GM23248 (cell line): ENCODE results near the gene HSP90AB1. TPM values are rescaled to one million over a fixed set of nuclear protein-coding genes. Genes with fewer than 3 reads are reported as not detected.

Experiments
- DNase-seq: peaks from one replicate; pipeline ENCODE4 v3.0.0-alpha.2; 2015
- H2AFZ ChIP-seq: fragments of 200-600 bp; sonication (generic); 2 replicates; pipeline ENCODE4 v1.6.1; 2016; ENCODE audit warnings: antibody characterized with exemption
- H3F3A ChIP-seq: fragments of 200-600 bp; sonication (generic); 2 replicates; pipeline ENCODE4 v1.6.1; 2016; ENCODE audit warnings: mild to moderate bottlenecking, antibody characterized with exemption, mixed run types; ENCODE audit not compliant: insufficient read depth
- H3K27ac ChIP-seq: fragments of 200-600 bp; sonication (generic); 2 replicates; pipeline ENCODE4 v1.5.1; 2016; ENCODE audit warnings: mild to moderate bottlenecking
- H3K27me3 ChIP-seq: fragments of 200-600 bp; sonication (generic); replicated peaks from 2 replicates; pipeline ENCODE4 v1.6.1; 2016; ENCODE audit warnings: mild to moderate bottlenecking; ENCODE audit not compliant: insufficient read depth
- H3K36me3 ChIP-seq: fragments of 200-600 bp; sonication (generic); 2 replicates; pipeline ENCODE4 v1.6.1; 2016; ENCODE audit warnings: low read depth, mild to moderate bottlenecking
- H3K4me1 ChIP-seq: fragments of 200-600 bp; sonication (generic); 2 replicates; pipeline ENCODE4 v1.6.1; 2016; ENCODE audit warnings: mild to moderate bottlenecking; ENCODE audit not compliant: insufficient read depth
- H3K4me2 ChIP-seq: fragments of 200-600 bp; sonication (generic); one replicate; pipeline ENCODE4 v1.6.1; 2016; ENCODE audit warnings: mild to moderate bottlenecking; ENCODE audit not compliant: unreplicated experiment
- H3K4me3 ChIP-seq: fragments of 200-600 bp; sonication (generic); 2 replicates; pipeline ENCODE4 v1.5.1; 2016; ENCODE audit warnings: mild to moderate bottlenecking
- H3K79me2 ChIP-seq: fragments of 200-600 bp; sonication (generic); 2 replicates; pipeline ENCODE4 v1.6.1; 2016; ENCODE audit warnings: mild to moderate bottlenecking; ENCODE audit not compliant: insufficient read depth
- H3K9ac ChIP-seq: fragments of 200-600 bp; sonication (generic); 2 replicates; pipeline ENCODE4 v1.6.1; 2016; ENCODE audit warnings: mild to moderate bottlenecking
- H3K9me2 ChIP-seq: fragments of 200-600 bp; sonication (generic); 2 replicates; pipeline ENCODE4 v1.6.1; 2016; ENCODE audit warnings: mixed run types, mild to moderate bottlenecking, moderate library complexity; ENCODE audit not compliant: insufficient read depth
- H3K9me3 ChIP-seq: fragments of 200-600 bp; sonication (generic); one replicate; pipeline ENCODE4 v1.6.1; 2017; ENCODE audit warnings: low read depth
- H4K20me1 ChIP-seq: fragments of 200-600 bp; sonication (generic); 2 replicates; pipeline ENCODE4 v1.6.0; 2016; ENCODE audit not compliant: insufficient read depth
- EZH2 ChIP-seq: fragments of 200-600 bp; sonication (generic); IDR thresholded peaks from 2 replicates; pipeline ENCODE4 v1.6.1; 2018; ENCODE audit warnings: antibody characterized with exemption, mild to moderate bottlenecking; ENCODE audit not compliant: insufficient read depth, poor library complexity, severe bottlenecking
- EZH2phosphoT487 ChIP-seq: fragments of 200-600 bp; sonication (generic); IDR thresholded peaks from 2 replicates; pipeline ENCODE4 v1.6.1; 2018; ENCODE audit warnings: antibody characterized with exemption, moderate library complexity, mild to moderate bottlenecking, low read depth; ENCODE audit not compliant: insufficient read depth
- WGBS, 2 experiments: methylation state at CpG; one replicate each; pipeline ENCODE4 v1.1.6; 2015 to 2017; ENCODE audit warnings: low lambda C conversion rate in 2 of 2, low coverage in 1 of 2; ENCODE audit errors: missing lambda C conversion rate in 2 of 2; 5-methylcytosine and 5-hydroxymethylcytosine counted together
- in situ Hi-C: fragments of 300-500 bp; cut with MboI; formaldehyde crosslinking; loops from 2 replicates; pipeline ENCODE4 v1.15.0; 2020
- polyA plus RNA-seq: library from polyadenylated mRNA; unstranded; fragments of >200 nt; fragmentation: Nextera tagmentation; extraction: Ambion mirVana; gene quantifications from 2 replicates; pipeline ENCODE4 v1.2.1, GENCODE V29; 2016
- total RNA-seq: library from RNA; depleted of rRNA; stranded (reverse); fragments of >200 nt; shearing (Covaris generic); gene quantifications from 2 replicates; pipeline ENCODE4 v1.2.3, GENCODE V29; 2014

The HSP90AB1 gene
- total and polyA plus RNA-seq, 2 experiments from 2014 or later: 392 to 732 TPM

DNA sequence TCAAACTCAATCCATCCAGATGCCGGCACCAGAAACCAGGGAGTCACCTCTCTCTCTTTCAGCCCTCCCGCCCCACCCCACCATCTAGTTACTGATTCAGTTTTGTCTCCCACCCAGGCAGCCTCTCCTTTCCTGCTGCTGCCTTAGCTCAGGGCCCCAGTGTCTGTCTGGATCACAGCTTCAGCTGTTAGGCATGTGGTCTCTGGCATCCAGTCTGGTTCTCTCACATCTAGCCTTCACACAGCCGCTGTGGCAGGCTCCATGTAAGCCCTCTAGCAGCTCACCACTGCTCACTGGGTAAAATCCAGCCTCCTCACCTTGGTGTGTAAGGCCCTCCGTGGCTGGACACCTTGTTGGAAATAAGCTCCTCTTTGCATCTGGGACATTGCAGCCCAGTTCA lies 44.9 kb downstream of the HSP90AB1 start:
- no peak overlapping the region for H3K4me3 ChIP-seq
- no peak overlapping the region for H3K9ac ChIP-seq
- H3F3A ChIP-seq: no peaks in the 10 kb centered on the region
- DNase-seq: no peak
- TF ChIP-seq EZH2phosphoT487 (no peak), EZH2 (no peak)
- H3K36me3 ChIP-seq: no peaks in the 10 kb centered on the region
- no peaks in the 10 kb centered on the region for H4K20me1 ChIP-seq
- H3K4me2 ChIP-seq: no peak overlapping the region
- in situ Hi-C loops: no loop called here
- no peaks in the 10 kb centered on the region for H3K4me1 ChIP-seq
- H2AFZ ChIP-seq: no peak overlapping the region
- H3K79me2 ChIP-seq: no peaks in the 10 kb centered on the region
- no peaks in the 10 kb centered on the region for H3K9me3 ChIP-seq
- H3K9me2 ChIP-seq: no peaks in the 10 kb centered on the region
- no peak overlapping the region for H3K27ac ChIP-seq
- WGBS, 2 experiments: 0 to 4% methylated on average over 4 of the region's 4 CpGs
- peaks cover 70% of the 10 kb centered on the region for H3K27me3 ChIP-seq

DNA sequence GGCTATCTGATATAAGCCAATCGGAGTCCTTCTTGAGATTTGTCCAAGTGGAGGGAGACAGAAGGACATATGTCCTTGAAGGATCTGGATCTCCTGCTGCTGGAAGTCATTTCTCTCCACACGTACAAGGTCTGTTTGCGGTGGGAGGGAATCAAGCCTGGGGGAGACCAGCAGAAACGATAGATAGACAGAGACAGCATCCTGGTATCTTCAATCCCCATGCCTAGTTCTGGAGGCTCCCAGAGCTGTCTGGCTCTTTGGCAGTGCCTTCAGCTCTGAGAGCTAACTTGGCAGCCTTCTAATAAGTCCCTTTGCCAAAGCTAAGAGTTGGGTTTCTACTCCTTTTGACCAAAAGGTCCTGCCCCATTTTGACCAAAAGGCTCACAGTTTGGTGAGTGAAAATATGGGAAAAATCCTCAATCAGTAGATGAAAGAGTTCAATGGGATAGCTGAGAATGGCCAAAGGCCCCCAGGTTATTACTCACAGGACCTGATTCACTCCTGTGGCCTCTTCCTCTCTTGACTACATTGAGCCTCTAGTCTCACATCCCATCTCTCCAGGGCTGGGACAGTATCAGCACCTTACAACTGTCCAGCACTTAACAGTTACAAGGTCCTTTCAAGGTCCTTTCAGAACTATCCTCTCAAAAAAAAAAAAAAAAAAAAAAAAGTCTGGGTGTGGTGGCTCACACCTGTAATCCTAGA lies 45.9 kb downstream of the HSP90AB1 start:
- no peaks in the 10 kb centered on the region for H3K4me1 ChIP-seq
- H3F3A ChIP-seq: no peaks in the 10 kb centered on the region
- no peak overlapping the region for H3K4me2 ChIP-seq
- H3K9me3 ChIP-seq: no peaks in the 10 kb centered on the region
- no peak overlapping the region for H3K4me3 ChIP-seq
- peaks cover 77% of the 10 kb centered on the region for H3K27me3 ChIP-seq
- no peak overlapping the region for H3K9ac ChIP-seq
- no peak overlapping the region for H2AFZ ChIP-seq
- TF ChIP-seq EZH2phosphoT487 (no peak), EZH2 (no peak)
- H3K79me2 ChIP-seq: no peaks in the 10 kb centered on the region
- no peak for DNase-seq
- no peaks in the 10 kb centered on the region for H3K9me2 ChIP-seq
- no peak overlapping the region for H3K27ac ChIP-seq
- H4K20me1 ChIP-seq: no peaks in the 10 kb centered on the region
- in situ Hi-C loops: no loop called here
- 45 to 57% methylated on average over 4 of the region's 4 CpGs for WGBS, 2 experiments
- H3K36me3 ChIP-seq: no peaks in the 10 kb centered on the region

GRCh38 chr6:44294832-44295791 lies 48.2 kb downstream of the HSP90AB1 start:
- Histone ChIP-seq H3K27ac (no peak overlapping the region), H3K9ac (no peak overlapping the region), H4K20me1 (no peaks in the 10 kb centered on the region), H3K36me3 (no peaks in the 10 kb centered on the region; the same call in 1 of the 2 replicates), H3F3A (peaks cover 6% of the 10 kb centered on the region; the same call in 1 of the 2 replicates), H3K79me2 (no peaks in the 10 kb centered on the region), H3K4me1 (no peaks in the 10 kb centered on the region), H2AFZ (no peak overlapping the region), H3K4me2 (no peak overlapping the region), H3K9me3 (no peaks in the 10 kb centered on the region), H3K27me3 (peaks cover 69% of the 10 kb centered on the region), H3K9me2 (no peaks in the 10 kb centered on the region), H3K4me3 (no peak overlapping the region)
- in situ Hi-C loops: no loop called here
- WGBS, 2 experiments: 32 to 40% methylated on average over 7 of the region's 7 CpGs
- no peak for TF ChIP-seq EZH2
- TF ChIP-seq EZH2phosphoT487: no peak
- DNase-seq: no peak
